GM12801 (cell line): ENCODE measurements around the gene PCDHB14.

ENCODE experiments used
- TF ChIP-seq, protein P1 (sequence below): IDR thresholded peaks from one replicate; pipeline ENCODE4 v1.5.1; 2011; ENCODE audit warnings: control low read depth; ENCODE audit not compliant: insufficient read length; ENCODE audit errors: extremely low read depth

The PCDHB14 gene

DNA sequence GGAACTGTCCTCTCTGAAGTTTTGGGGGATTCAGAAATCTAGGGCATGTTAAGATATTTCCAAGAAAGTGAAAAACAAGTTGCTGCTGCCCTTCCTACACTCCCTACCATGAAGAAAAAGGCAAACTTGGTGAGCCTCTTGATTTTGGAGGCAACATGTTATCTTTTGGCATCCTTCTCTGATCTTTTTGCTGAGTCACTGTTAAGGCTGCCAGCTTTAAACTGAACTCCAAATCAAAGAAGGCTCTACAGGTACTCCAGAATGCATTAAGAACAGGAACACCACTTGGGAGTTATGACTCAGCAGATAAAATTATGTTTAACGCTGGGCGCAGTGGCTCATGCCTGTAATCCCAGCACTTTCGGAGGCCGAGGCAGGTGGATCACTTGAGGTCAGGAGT is 46.1 kb downstream of the PCDHB14 start:
- TF ChIP-seq, protein P1, sequence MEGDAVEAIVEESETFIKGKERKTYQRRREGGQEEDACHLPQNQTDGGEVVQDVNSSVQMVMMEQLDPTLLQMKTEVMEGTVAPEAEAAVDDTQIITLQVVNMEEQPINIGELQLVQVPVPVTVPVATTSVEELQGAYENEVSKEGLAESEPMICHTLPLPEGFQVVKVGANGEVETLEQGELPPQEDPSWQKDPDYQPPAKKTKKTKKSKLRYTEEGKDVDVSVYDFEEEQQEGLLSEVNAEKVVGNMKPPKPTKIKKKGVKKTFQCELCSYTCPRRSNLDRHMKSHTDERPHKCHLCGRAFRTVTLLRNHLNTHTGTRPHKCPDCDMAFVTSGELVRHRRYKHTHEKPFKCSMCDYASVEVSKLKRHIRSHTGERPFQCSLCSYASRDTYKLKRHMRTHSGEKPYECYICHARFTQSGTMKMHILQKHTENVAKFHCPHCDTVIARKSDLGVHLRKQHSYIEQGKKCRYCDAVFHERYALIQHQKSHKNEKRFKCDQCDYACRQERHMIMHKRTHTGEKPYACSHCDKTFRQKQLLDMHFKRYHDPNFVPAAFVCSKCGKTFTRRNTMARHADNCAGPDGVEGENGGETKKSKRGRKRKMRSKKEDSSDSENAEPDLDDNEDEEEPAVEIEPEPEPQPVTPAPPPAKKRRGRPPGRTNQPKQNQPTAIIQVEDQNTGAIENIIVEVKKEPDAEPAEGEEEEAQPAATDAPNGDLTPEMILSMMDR: no peak

- TF ChIP-seq, protein P1: no peak
These were observed 49.8 kb downstream of the PCDHB14 start for GRCh38 chr5:141272906-141273305.
